ENCODE measurements around the gene CTNND1. TPM values are rescaled to one million over a fixed set of nuclear protein-coding genes. Genes with fewer than 3 reads are reported as not detected.
"Not testable (repeated sequence)": the region's sequence is repeated elsewhere in the genome, so short reads cannot be mapped to it uniquely, and the experiment has no call there.

The CTNND1 gene
- total RNA-seq, 1 donor from 2014 or later = 69.5 TPM

DNA sequence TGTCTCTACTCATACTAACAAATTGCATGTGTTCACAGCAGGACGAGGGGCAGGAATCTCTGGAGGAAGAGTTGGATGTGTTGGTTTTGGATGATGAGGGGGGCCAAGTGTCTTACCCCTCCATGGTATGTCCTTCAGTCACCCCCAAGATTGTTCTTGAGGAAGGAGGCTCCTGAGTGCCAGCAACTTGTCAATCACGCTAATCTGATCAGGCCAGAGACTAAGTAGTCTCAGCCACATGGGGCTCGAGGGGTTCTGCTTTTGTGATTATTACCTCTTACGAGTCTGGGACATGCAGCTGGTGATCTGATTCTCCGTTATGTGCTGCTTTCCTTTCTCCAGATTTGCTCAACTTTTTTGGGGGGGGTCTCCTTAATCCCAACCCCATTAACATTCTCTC, 54.3 kb downstream of the CTNND1 start:
- no peak for DNase-seq (ENCODE audit: low spot score in 2 of 2)
- no peak for TF ChIP-seq CTCF (IDR thresholded peaks at IDR 0.05)
- H3K27me3 ChIP-seq = no peaks in the 10 kb centered on the region
- no peak overlapping the region for H3K27ac ChIP-seq
- no peaks in the 10 kb centered on the region for H3K4me1 ChIP-seq
- H3K4me3 ChIP-seq = no peak overlapping the region
- no peaks in the 10 kb centered on the region for H3K9me3 ChIP-seq
- peaks cover 68 to 71% of the 10 kb centered on the region in 2 donors for H3K36me3 ChIP-seq
- intact Hi-C loops (cut with DNase I) = no loop called here

DNA sequence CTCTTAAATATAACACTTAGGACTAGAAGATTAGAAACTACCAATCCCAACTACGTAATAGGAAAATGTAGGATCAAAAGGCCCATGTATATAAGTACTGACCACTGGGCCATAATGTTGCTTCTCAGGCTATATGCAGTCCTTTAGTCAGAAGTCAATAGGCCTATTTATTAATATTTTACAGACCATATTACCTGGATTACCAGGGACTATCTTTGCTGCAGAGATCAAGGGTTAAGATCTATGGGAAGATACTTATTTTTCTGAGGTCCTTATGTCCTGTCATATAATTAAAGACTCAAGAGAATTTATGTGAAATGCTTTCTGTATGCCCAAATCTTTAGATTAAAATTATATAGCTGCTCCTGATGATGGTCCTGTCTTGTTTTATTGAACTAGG, 57.2 kb downstream of the CTNND1 start:
- no peak for DNase-seq (ENCODE audit: low spot score in 2 of 2)
- peaks cover 41 to 44% of the 10 kb centered on the region in 2 donors for H3K36me3 ChIP-seq
- H3K27me3 ChIP-seq = no peaks in the 10 kb centered on the region
- no peak overlapping the region for H3K4me3 ChIP-seq
- H3K4me1 ChIP-seq = no peaks in the 10 kb centered on the region
- no peak for TF ChIP-seq CTCF (IDR thresholded peaks at IDR 0.05)
- intact Hi-C loops (cut with DNase I) = no loop called here
- no peaks in the 10 kb centered on the region for H3K9me3 ChIP-seq
- no peak overlapping the region for H3K27ac ChIP-seq

DNA sequence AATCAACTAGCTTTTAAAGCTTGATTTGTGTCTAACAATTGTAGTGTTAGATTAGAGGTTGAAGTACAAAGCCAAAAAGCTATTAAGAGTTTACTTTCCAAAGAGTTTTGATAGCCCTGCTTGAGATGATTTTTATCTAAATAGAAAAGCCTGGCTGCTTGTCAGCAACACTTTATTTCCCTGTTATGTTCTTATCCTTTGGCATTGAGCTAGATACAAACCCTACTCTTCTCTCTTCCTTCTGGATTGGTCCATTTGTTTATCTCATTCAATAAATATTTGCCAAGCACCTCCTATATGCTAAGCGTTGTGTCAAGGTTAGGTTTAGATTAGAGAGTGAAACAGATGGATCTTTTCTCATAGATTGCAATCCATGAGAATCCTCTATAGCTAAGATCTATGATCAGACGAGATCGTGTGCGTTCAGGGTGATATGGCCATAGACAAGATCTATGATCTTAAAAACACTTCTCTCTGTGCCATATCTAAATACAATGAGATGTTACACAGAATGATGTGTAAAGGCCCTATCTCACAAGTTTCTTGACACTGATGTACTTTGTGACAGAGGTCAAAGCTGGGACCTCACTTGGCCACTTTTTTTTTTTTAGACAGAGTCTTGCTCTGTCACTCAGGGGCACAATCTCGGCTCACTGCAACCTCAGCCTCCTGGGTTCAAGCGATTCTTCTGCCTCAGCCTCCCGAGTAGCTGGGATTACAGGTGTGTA, 57.8 kb downstream of the CTNND1 start:
- no peak for TF ChIP-seq CTCF (IDR thresholded peaks at IDR 0.05)
- intact Hi-C loops (cut with DNase I) = no loop called here

GRCh38 chr11:57823859-57824258, 62.3 kb downstream of the CTNND1 start:
- Histone ChIP-seq H3K27ac (no peak overlapping the region), H3K27me3 (no peaks in the 10 kb centered on the region), H3K9me3 (no peaks in the 10 kb centered on the region), H3K4me3 (no peak overlapping the region), H3K36me3 (no peaks in the 10 kb centered on the region), H3K4me1 (no peaks in the 10 kb centered on the region)
- no peak for DNase-seq (ENCODE audit: low spot score in 2 of 2)
- TF ChIP-seq CTCF (IDR thresholded peaks at IDR 0.05) = no peak
- intact Hi-C loops (cut with DNase I) = loop anchor here (10.0 kb wide), 1 partner anchor 691 kb away; no protein-coding TSS in a partner anchor

More for the DNA sequence above, 57.8 kb downstream of the CTNND1 start:
- H3K36me3 ChIP-seq = peaks cover 35 to 38% of the 10 kb centered on the region in 2 donors
- no peak overlapping the region for H3K4me3 ChIP-seq
- H3K27ac ChIP-seq = no peak overlapping the region
- no peak for DNase-seq (ENCODE audit: low spot score in 2 of 2)
- no peaks in the 10 kb centered on the region for H3K27me3 ChIP-seq
- H3K4me1 ChIP-seq = no peaks in the 10 kb centered on the region
- H3K9me3 ChIP-seq = no peaks in the 10 kb centered on the region

DNA sequence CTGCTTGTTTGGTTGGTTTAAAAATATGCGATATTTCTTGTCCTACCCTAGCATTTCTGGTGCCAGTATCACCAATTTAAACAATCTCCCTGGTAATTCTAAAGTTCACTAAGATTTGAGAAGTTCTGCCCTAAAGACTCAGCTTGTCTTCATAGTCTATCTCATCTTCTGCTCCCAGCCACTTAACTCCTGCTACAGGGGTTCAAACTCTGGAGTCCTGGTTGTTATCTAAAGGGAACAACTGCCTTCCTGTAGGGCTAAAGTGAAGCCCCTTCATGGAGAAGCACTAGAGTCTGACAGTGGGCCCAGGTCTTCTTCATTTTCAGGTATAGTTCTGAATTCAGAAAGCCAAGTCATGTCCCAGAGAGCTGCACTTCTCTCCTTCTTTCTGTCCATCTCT, 73.2 kb downstream of the CTNND1 start:
- no peak overlapping the region for H3K27ac ChIP-seq
- intact Hi-C loops (cut with DNase I) = no loop called here
- DNase-seq (ENCODE audit: low spot score in 2 of 2) = no peak
- no peak overlapping the region for H3K4me3 ChIP-seq
- TF ChIP-seq CTCF (IDR thresholded peaks at IDR 0.05) = no peak
- no peaks in the 10 kb centered on the region for H3K27me3 ChIP-seq
- H3K36me3 ChIP-seq = no peaks in the 10 kb centered on the region
- H3K4me1 ChIP-seq = no peaks in the 10 kb centered on the region
- H3K9me3 ChIP-seq = no peaks in the 10 kb centered on the region

DNA sequence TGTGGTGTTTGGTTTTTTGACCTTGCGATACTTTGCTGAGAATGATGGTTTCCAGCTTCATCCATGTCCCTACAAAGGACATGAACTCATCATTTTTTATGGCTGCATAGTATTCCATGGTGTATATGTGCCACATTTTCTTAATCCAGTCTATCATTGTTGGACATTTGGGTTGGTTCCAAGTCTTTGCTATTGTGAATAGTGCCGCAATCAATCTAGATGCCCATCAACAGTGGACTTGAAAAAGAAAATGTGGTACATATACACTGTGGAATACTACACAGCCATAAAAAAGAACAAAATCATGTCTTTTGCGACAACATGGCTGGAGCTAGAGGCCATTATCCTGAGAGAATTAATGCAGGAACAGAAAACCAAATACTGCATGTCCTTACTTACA, 77.0 kb downstream of the CTNND1 start:
- H3K27ac ChIP-seq; H3K27me3 ChIP-seq; H3K4me1 ChIP-seq; intact Hi-C loops (cut with DNase I); H3K36me3 ChIP-seq; H3K9me3 ChIP-seq; DNase-seq (ENCODE audit: low spot score in 2 of 2); H3K4me3 ChIP-seq: not testable (repeated sequence)
